Stimulated activated CD4-positive, alpha-beta T cell treated with anti-CD3 and anti-CD28 coated beads, Interleukin-15, amount 100 ng/mL, for 1 hour (primary cell): ENCODE data around the gene CAMTA1.
"Not testable (repeated sequence)": the region's sequence is repeated elsewhere in the genome, so short reads cannot be mapped to it uniquely, and the experiment has no call there.

Source experiments
- DNase-seq, 2 donors: peaks; one replicate each; pipeline ENCODE4 v3.0.0-alpha.2; 2020; ENCODE audit warnings: low read depth in 1 of 2, low spot score in 1 of 2

The CAMTA1 gene

GRCh38 chr1:6785318-6785727 is at the start of gene CAMTA1:
Gene CAMTA1 (plus strand): TSS chr1:6785454. CDS start chr1:6785531, 77 bp downstream.
- no peak for DNase-seq

- no peak for DNase-seq
Observed at GRCh38 chr1:6738987-6739676, 46.1 kb upstream of the CAMTA1 start.

DNA sequence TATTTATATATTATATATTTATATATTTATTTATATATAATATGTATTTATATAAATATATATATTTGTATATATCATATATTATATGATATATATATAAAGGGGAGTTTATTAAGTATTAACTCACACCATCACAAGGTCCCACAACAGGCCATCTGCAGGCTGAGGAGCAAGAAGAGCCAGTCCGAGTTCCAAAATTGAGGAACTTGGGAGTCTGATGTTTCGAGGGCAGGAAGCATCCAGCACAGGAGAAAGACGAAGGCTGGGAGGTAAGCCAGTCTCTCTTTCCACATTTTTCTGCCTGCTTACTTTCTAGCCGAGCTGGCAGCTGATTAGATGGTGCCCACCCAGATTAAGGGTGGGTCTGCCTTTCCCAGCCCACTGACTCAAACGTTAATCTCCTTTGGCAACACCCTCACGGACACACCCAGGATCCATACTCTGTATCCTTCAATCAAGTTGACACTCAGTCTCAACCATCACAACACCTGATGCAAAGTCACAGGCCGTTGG is 42.5 kb upstream of the CAMTA1 start:
- not testable (repeated sequence) for DNase-seq

GRCh38 chr1:6743189-6744101 is 41.8 kb upstream of the CAMTA1 start:
- DNase-seq, result no peak

GRCh38 chr1:6745073-6745472 is 40.2 kb upstream of the CAMTA1 start:
- DNase-seq, result no peak

GRCh38 chr1:6747674-6748073 is 37.6 kb upstream of the CAMTA1 start:
- DNase-seq, result no peak

DNA sequence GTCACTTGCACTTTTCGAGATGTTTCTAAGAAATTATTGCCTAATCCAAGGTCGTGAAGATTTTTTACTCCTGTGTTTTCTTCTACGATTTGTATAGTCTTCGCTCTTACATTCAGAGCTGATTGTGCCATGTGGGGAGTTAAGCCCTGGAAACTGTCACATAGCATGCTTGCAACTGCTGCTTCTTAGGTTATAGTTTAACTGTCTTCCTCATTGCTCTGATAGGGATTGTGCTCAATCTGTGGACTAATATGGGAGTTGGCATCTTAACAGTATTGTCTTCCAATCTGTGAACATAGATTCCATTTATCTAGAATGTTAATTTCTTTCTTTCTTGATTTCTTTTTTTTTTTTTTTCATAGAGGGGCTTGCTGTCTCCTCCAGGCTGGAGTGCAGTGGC is 34.8 kb upstream of the CAMTA1 start:
- no peak for DNase-seq

- no peak for DNase-seq
Observed at GRCh38 chr1:6753320-6754140, 31.7 kb upstream of the CAMTA1 start.

GRCh38 chr1:6756457-6756856 is 28.8 kb upstream of the CAMTA1 start:
- no peak for DNase-seq

DNA sequence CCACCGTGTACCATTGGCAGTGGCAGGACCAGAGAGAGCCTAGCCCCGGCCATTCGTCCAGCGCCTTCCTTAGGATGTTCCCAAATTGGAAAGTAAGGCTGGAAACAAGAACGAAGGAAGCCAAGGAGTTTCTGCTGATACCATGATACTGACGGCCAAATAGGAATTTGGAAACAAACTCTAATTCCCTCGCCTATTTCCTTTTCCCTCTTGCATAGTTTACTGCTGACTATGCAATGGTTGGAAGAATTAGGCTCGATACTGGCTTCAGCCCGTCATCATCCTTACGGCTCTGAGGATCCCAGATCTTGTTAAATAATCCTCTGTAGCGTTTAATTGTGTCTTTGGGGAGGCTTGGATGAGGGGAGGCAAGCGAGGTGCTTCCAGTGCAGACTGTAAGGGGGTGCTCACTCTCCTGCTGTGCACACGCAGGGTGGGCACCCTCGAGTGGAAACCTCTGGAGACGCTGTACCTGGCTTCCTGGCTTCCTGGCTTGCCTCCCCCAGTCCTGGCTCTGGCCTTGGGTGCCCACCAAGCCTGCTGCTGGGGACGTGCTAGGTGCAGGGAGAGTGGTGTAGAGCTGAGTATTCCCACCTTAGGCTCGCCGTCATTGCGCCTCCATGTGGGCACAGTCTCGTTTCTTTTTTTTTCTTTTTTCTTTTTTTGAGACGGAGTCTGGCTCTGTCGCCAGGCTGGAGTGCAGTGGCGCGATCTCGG is 27.4 kb upstream of the CAMTA1 start:
- DNase-seq, result no peak

GRCh38 chr1:6761196-6761737 is 24.0 kb upstream of the CAMTA1 start:
- no peak for DNase-seq

- DNase-seq, result no peak
Observed at GRCh38 chr1:6762060-6762459, 23.2 kb upstream of the CAMTA1 start.

GRCh38 chr1:6770751-6771440 is 14.4 kb upstream of the CAMTA1 start:
- no peak for DNase-seq

DNA sequence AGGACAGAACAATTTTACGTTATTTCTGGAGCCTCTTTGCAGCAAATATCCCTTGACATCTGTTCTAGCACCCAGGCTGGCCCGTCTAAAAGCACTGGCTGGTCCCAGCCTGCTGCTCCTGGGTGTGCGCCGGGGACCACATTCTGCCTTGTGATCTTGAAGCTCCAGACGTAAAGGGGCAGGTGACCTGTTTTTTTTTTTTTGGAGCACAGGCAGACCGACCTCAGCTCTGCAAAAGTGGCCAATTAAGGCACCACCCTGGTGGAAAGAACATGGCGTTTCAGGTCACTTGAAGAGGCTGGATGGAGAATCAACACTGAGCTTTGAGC is 13.8 kb upstream of the CAMTA1 start:
- DNase-seq, result no peak

DNA sequence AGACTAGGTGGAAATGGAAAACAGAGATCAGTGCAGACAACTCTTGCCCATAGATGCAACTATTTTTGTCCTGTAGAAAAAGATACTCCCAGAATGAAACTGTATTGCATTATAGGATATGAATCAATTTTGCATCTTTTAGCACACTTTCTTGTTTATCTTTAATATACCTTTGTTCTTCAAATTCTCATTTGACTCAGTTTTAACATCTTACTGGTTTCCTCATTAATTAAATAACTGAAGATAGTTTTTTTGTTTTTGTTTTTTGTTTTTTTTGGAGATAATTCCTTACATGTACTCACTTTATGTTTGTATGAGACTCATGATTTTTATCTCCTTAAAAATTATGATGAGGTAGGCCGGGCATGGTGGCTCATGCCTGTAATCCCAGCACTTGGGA is 10.9 kb upstream of the CAMTA1 start:
- no peak for DNase-seq

GRCh38 chr1:6775261-6776043 is 9.8 kb upstream of the CAMTA1 start:
- DNase-seq, result no peak

GRCh38 chr1:6776389-6776788 is 8.9 kb upstream of the CAMTA1 start:
- no peak for DNase-seq

DNA sequence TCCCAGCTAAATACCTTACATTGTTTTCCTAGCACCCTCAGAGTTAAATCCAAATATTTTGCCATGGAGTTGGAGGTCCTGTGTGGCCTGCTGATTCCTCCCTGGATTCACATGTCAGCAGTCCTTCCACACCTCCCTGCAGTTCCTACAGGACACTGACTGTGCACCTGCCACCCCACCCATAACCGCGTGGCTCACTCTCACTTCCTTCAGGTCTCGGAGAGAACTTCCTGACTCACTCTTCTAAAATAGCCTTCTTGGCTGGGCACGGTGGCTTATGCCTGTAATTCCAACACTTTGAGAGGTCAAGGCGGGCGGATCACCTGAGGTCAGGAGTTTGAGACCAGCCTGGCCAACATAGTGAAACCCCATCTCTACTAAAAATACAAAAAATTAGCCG is 8.4 kb upstream of the CAMTA1 start:
- no peak for DNase-seq

DNA sequence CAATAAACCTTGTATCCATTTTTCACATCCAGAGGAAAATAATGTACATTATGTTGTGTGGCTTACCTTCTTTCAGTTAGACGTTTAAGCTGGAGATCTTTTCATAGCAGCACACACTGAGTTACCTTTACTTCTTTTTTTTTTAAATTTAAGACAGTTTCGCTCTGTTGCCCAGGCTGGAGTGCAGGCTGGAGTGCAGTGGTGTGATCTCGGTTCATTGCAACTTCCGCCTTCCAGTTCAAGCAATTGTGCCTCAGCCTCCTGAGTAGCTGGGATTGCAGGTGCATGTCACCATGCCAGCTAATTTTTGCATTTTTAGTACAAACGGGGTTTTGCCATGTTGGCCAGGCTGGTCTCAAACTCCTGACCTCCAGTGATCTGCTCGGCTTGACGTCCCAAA is 7.4 kb upstream of the CAMTA1 start:
- DNase-seq, result no peak
